Fibroblast of upper back skin (primary cell): Measurements from ENCODE around the gene SCMH1.
"Not testable (repeated sequence)": the region's sequence is repeated elsewhere in the genome, so short reads cannot be mapped to it uniquely, and the experiment has no call there.

Experiments used
- DNase-seq: peaks from one replicate; pipeline ENCODE4 v3.0.0-alpha.2; 2013

SCMH1 gene

GRCh38 chr1:41144285-41144684 lies 97.8 kb downstream of the SCMH1 start:
- no peak for DNase-seq

DNA sequence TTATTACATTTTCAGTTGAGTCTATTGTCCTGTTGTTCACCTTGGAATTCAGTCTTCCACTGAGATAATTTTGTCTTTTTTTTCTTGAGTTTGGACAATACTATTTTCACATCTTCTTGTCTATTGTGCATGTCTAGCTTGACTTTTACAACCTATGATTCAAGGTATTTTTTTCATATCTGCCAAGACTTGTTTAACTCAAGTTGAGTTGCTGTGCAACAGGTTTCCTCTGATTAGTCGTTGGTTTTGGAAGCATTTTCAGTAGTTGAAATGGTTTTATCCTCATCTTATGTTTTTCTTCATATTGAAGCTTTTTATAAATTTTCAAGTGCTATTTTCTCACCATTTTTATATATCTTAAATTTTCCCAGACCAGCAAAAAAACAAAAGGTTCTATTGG lies 103.6 kb downstream of the SCMH1 start:
- no peak for DNase-seq

DNA sequence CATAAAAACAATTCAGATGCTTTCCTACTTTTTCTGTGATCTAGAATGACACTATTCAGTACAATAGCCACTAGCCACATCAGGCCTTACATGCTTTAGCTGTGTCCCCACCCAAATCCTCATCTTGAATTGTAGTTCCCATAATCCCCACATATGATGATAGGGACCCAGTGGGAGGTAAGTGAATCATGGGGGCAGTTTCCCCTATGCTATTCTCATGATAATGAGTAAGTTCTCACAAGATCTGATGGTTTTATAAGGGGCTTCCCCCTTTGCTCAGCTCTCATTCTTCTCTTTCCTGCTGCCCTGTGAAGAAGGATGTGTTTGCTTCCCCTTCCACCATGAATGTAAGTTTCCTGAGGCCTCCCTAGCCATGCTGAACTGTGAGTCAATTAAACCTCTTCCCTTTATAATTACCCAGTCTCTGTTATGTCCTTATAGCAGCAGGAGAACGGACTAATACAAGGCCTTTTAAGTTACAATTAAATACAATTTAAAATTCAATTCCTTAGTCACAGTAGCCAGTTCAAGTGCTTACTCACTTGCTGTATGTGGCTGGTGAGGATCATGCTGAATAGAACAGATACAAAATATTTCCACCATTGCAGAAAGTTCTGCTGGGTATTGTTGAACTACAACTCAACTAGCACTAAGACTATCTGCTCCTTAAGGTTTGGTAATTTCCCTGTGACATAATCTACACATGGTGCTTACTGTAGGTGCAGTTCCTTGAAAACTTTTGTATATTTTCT lies 106.7 kb downstream of the SCMH1 start:
- DNase-seq = no peak

DNA sequence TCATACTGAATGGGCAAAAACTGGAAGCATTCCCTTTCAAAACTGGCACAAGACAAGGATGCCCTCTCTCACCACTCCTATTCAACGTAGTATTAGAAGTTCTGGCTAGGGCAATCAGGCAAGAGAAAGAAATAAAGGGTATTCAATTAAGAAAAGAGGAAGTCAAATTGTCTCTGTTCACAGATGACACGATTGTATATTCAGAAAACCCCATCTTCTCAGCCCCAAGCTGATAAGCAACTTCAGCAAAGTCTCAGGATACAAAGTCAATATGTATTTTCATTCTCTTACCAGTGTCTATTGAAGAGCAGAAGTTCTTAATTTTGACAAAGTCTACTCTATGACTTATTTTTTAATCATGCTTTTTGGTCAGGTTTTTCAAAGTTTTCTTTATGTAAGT lies 107.8 kb downstream of the SCMH1 start:
- DNase-seq = not testable (repeated sequence)

DNA sequence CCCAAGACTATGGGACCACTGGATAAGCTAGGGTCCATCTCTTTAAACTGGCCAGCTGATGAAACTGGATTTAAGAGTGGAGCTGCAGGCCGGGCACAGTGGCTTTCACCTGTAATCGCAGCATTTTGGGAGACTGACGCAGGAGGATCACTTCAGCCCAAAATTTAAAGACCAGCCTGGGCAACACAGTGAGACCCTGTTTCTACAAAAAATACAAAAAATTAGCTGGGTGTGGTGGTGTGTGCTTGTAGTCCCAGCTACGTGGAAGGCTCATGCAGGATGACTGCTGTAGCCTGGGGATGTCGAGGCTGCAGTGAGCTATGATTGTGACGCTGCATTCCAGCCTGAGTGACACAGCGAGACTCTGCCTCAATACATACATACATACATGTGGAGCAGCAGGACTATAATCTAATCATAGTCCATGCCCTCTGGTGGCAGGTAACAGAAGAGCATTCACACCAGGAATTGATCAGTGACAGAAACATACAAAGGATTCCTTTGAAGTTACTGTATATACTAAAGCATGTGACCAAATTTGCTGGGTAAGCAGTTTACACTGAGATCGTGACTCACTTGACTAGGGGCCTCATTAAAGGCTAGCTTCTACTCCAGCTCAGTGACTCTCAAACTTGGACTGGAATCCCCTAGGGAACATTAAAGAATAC lies 119.1 kb downstream of the SCMH1 start:
- DNase-seq = peak; percentile 93

GRCh38 chr1:41122148-41122547 lies 120.0 kb downstream of the SCMH1 start:
- DNase-seq = no peak

DNA sequence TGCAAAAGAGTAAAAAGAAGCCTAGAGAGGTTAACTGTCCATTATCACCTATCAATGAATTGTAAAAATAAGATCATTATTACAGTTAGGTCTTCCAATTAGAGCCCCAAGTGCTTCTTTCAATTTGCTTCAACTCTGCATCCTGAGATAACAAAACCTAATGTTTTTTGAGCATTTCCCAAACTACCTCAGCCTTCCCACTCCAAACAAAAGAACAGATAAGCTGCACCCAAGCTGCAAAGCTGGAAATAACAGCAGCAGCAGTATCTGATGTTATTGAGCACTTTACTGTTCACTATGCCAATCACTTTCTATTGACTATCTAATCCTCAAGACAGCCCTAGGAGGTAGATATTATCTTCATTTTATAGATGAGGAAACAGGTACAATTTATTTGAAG lies 123.5 kb downstream of the SCMH1 start:
- DNase-seq = no peak

DNA sequence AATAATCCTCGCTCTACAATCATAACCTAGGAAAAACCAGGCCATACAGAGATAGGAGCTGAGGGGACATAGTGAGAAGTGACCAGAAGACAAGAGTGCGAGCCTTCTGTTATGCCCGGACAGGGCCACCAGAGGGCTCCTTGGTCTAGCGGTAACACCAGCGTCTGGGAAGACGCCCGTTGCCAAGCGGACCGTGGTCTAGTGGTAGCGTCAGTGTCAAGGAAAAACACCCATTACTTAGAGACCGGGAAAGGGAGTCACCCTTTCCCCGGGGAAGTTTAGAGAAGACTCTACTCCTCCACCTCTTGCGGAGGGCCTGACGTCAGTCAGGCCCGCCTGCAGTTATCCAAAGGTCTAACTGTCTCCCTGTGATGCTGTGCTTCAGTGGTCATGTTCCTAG lies 124.9 kb downstream of the SCMH1 start:
- not testable (repeated sequence) for DNase-seq

- no peak for DNase-seq
Observed at GRCh38 chr1:41110736-41111135, 131.4 kb downstream of the SCMH1 start.

GRCh38 chr1:41110286-41110685 lies 131.8 kb downstream of the SCMH1 start:
- no peak for DNase-seq

GRCh38 chr1:41109310-41110197 lies 132.6 kb downstream of the SCMH1 start:
- DNase-seq = peak; percentile 91

DNA sequence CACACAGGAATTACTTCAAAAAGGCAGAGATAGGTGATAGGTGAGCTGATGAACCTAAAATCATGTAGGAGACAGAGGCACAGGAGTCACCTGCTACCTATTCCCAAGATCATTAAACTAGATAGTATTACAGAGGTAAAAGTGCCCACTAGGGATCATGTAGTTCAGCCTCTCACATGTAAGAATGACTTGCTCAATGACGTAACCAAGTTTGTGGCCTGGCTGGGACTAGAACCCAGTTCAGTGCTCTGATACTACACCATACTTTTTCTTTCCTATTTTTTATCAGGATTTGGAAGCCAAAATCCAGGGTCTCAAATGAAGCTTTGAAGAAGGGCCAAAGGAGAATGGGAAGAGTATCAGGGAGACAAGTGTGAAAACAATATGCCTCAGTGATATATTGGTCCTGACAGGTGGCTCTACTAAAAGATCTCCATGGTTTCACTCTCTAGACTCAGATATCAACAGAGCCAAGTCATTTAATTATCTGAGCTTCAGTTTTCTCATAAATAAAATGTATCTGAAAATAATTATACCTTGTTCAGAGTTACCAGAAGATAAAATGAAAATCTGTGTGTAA lies 133.3 kb downstream of the SCMH1 start:
- peak; percentile 19 for DNase-seq

GRCh38 chr1:41103766-41104165 lies 138.3 kb downstream of the SCMH1 start:
- no peak for DNase-seq

GRCh38 chr1:41102653-41103052 lies 139.5 kb downstream of the SCMH1 start:
- DNase-seq = peak; percentile 11

DNA sequence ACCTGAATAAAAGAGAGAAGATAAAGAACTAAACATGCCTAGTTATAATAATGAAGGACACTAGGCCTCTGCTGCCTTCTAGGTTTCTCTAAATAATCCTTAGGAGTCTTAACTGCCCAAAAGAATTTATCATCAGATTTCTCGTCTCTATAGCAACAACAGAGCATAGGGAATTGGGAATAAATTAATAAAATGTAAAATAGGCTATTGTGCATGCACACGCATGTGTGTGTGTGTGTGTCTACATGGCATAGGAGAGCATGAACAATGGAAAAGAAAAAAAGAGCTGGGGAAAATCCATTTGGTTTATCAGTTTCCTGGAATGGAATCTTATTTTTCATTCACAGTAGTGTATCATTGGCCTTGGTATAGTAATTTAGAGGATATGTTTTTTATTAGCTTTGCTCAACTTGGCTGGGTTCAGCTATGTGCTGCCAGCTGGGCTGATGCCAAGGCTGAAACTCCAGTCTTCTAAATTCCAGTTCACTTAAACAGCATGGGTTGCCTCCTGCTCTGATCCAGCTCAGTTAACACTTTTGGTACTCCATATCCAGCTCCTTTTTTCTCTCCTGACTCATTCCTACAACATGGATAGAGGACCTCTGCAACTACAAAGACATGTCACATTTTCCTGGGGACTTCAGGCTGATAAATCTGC lies 140.0 kb downstream of the SCMH1 start:
- peak; percentile 98 for DNase-seq

DNA sequence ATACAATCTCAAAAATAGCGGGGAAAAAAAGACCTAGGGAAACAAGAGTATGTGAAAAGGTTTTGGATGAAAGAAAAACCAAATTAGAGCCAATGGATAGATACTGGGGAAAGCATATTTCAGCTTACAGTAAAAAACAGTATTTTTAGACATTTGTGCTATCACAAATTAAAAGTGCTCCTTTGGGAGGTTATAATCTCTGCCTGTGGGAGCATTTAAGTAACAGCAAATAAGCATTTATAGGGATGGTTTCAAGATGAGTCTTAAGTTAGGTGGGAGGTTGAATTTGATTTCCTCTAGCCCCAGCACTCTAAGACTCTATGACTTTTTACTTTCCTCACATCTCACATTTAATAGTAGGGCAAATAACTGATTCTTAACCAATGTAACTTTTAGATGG lies 141.0 kb downstream of the SCMH1 start:
- peak; percentile 16 for DNase-seq

- DNase-seq = no peak
Observed at GRCh38 chr1:41100170-41100569, 141.9 kb downstream of the SCMH1 start.

GRCh38 chr1:41098730-41099460 lies 143.2 kb downstream of the SCMH1 start:
- no peak for DNase-seq

- DNase-seq = peak; percentile 5
Observed at GRCh38 chr1:41097105-41097504, 145.0 kb downstream of the SCMH1 start.

DNA sequence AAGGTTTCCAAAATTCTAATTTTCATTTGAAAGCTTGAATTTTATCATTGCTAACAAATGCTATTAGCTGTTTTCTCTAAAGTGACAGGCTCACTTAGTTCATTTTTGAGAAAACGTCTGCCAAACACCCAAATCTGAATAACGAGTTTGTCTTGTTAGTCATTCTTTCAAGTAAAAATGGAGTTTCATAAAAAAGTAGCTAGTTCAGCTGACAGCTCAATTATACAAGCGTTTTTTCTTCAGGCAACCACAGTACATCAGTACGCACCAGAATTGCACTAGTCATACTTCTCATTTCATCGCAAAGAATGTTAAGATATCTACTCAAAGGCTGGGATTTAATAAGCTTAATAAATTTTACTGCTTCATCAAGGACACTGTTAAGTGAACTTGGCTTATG lies 148.3 kb downstream of the SCMH1 start:
- DNase-seq = no peak

DNA sequence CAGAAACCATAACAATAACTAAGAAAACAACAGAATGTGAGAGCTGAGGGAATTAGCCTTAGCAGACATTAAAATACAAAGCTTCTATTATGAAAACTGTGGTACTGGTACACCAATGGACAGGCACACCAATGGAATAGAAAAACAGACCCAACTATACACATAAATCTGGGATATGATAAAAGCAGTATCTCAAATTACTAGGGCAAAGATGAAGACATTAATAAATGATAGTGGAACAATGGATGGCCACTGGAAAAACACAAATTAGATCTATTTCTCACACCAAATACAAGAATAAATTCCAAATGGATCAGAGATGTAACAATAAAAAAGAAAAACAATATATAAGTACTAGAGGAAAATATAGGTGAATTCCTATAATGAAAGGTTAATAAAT lies 155.2 kb downstream of the SCMH1 start:
- no peak for DNase-seq

- DNase-seq = no peak
Observed at GRCh38 chr1:41078616-41079015, 163.5 kb downstream of the SCMH1 start.
